ENCODE measurements around the gene ALOX12B. TPM values are rescaled to one million over a fixed set of nuclear protein-coding genes. Genes with fewer than 3 reads are reported as not detected.

ALOX12B gene
- polyA plus RNA-seq (2012; ENCODE audit: insufficient read depth, insufficient read length) = 1.7 TPM

GRCh38 chr17:8087075-8087951, at the start of gene ALOX12B:
ALOX12B (minus strand) TSS chr17:8087716; CDS start chr17:8087442, 274 bp downstream.
- no peak for DNase-seq (ENCODE audit: low read depth, low spot score)
- no peak within 1 kb of the TSS for H3K4me3 ChIP-seq (ENCODE audit: low read length)

- DNase-seq (ENCODE audit: low read depth, low spot score) = no peak
- no peak overlapping the region for H3K4me3 ChIP-seq (ENCODE audit: low read length)
Measured at GRCh38 chr17:8133941-8134340, 46.4 kb upstream of the ALOX12B start.

GRCh38 chr17:8133399-8133798, 45.9 kb upstream of the ALOX12B start:
- H3K4me3 ChIP-seq (ENCODE audit: low read length) = no peak overlapping the region

GRCh38 chr17:8131844-8132441, 44.4 kb upstream of the ALOX12B start:
- H3K4me3 ChIP-seq (ENCODE audit: low read length) = no peak overlapping the region
- no peak for DNase-seq (ENCODE audit: low read depth, low spot score)

More at GRCh38 chr17:8133399-8133798, 45.9 kb upstream of the ALOX12B start:
- no peak for DNase-seq (ENCODE audit: low read depth, low spot score)

GRCh38 chr17:8128125-8128784, 40.7 kb upstream of the ALOX12B start:
- H3K4me3 ChIP-seq (ENCODE audit: low read length) = no peak overlapping the region
- DNase-seq (ENCODE audit: low read depth, low spot score) = no peak

GRCh38 chr17:8126491-8127066, 39.1 kb upstream of the ALOX12B start:
- H3K4me3 ChIP-seq (ENCODE audit: low read length) = peak overlapping the region; percentile 83
- no peak for DNase-seq (ENCODE audit: low read depth, low spot score)

- no peak for DNase-seq (ENCODE audit: low read depth, low spot score)
- H3K4me3 ChIP-seq (ENCODE audit: low read length) = peak overlapping the region; percentile 83
Measured at GRCh38 chr17:8125947-8126490, 38.5 kb upstream of the ALOX12B start.

GRCh38 chr17:8125154-8125946, 37.8 kb upstream of the ALOX12B start:
- H3K4me3 ChIP-seq (ENCODE audit: low read length) = peak overlapping the region; percentile 83
- DNase-seq (ENCODE audit: low read depth, low spot score) = peak; percentile 73

GRCh38 chr17:8124350-8125153, 37.0 kb upstream of the ALOX12B start:
- peak overlapping the region; percentile 83 for H3K4me3 ChIP-seq (ENCODE audit: low read length)

GRCh38 chr17:8123695-8124349, 36.3 kb upstream of the ALOX12B start, which contains the start of gene HES7:
HES7 (minus strand) TSS chr17:8124106; CDS start chr17:8124084, 22 bp downstream.
- peak within 1 kb of the TSS; percentile 83 for H3K4me3 ChIP-seq (ENCODE audit: low read length)
- DNase-seq (ENCODE audit: low read depth, low spot score) = no peak

More at GRCh38 chr17:8124350-8125153, 37.0 kb upstream of the ALOX12B start:
- DNase-seq (ENCODE audit: low read depth, low spot score) = no peak

GRCh38 chr17:8122924-8123694, 35.6 kb upstream of the ALOX12B start:
- peak overlapping the region; percentile 83 for H3K4me3 ChIP-seq (ENCODE audit: low read length)
- DNase-seq (ENCODE audit: low read depth, low spot score) = no peak

GRCh38 chr17:8122422-8122923, 35.0 kb upstream of the ALOX12B start:
- peak overlapping the region; percentile 83 for H3K4me3 ChIP-seq (ENCODE audit: low read length)
- no peak for DNase-seq (ENCODE audit: low read depth, low spot score)

- peak overlapping the region; percentile 83 for H3K4me3 ChIP-seq (ENCODE audit: low read length)
- no peak for DNase-seq (ENCODE audit: low read depth, low spot score)
Measured at GRCh38 chr17:8121681-8122421, 34.3 kb upstream of the ALOX12B start.

- peak overlapping the region; percentile 83 for H3K4me3 ChIP-seq (ENCODE audit: low read length)
- DNase-seq (ENCODE audit: low read depth, low spot score) = no peak
Measured at GRCh38 chr17:8121407-8121680, 33.8 kb upstream of the ALOX12B start.

- DNase-seq (ENCODE audit: low read depth, low spot score) = peak; percentile 75
Measured at GRCh38 chr17:8120520-8121406, 33.2 kb upstream of the ALOX12B start.

More at GRCh38 chr17:8120520-8121406, 33.2 kb upstream of the ALOX12B start:
- peak overlapping the region; percentile 83 for H3K4me3 ChIP-seq (ENCODE audit: low read length)
